ENCODE data around the gene ARID3C.

DNA sequence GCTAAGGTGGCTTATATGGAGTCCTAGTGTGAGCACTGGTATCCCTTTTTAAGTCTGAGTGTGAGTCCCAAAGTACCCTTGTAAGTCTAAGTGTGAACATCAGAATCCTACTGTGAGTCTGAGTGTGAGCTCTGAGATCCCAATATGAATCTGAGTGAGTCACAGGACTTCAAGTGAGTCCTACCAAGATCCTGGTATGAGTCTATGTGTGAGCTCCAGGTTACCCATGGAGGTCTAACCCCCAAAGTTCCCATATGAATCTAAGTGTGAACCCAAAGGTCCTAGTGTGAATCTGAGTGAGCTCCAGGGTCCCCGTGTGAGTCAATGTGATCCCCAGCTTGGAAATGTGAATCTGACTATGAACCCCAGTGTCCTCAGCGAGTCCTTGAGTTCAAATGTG lies 41.6 kb downstream of the ARID3C start:
- TF ChIP-seq EZH2phosphoT487 (IDR thresholded peaks at IDR 0.05; ENCODE audit: borderline replicate concordance): no peak
- TF ChIP-seq, protein P1, sequence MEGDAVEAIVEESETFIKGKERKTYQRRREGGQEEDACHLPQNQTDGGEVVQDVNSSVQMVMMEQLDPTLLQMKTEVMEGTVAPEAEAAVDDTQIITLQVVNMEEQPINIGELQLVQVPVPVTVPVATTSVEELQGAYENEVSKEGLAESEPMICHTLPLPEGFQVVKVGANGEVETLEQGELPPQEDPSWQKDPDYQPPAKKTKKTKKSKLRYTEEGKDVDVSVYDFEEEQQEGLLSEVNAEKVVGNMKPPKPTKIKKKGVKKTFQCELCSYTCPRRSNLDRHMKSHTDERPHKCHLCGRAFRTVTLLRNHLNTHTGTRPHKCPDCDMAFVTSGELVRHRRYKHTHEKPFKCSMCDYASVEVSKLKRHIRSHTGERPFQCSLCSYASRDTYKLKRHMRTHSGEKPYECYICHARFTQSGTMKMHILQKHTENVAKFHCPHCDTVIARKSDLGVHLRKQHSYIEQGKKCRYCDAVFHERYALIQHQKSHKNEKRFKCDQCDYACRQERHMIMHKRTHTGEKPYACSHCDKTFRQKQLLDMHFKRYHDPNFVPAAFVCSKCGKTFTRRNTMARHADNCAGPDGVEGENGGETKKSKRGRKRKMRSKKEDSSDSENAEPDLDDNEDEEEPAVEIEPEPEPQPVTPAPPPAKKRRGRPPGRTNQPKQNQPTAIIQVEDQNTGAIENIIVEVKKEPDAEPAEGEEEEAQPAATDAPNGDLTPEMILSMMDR (conservative IDR thresholded peaks at IDR 0.05; ENCODE audit: low read length): no peak

All from Loucy (cell line).